GM08714 (cell line): Measurements from ENCODE around the gene RNU6-7.

ENCODE experiments used
- H3K4me3 ChIP-seq: fragments of 200-500 bp; sonication (Bioruptor generic); 2 replicates; pipeline ENCODE4 v1.5.1; 2014; ENCODE audit warnings: mild to moderate bottlenecking, low read length, inconsistent platforms
- ZNF274 ChIP-seq: IDR thresholded peaks from 2 replicates; pipeline ENCODE4 v1.6.1; 2012; ENCODE audit warnings: mild to moderate bottlenecking, low read depth, low read length

RNU6-7 gene

GRCh38 chr14:32224737-32225377, 23.0 kb downstream of the RNU6-7 start:
- H3K4me3 ChIP-seq, result no peak overlapping the region
- TF ChIP-seq ZNF274, result no peak

GRCh38 chr14:32225378-32225920, 23.6 kb downstream of the RNU6-7 start:
- no peak for TF ChIP-seq ZNF274
- H3K4me3 ChIP-seq, result no peak overlapping the region

- no peak for TF ChIP-seq ZNF274
- H3K4me3 ChIP-seq, result no peak overlapping the region
These were observed 24.2 kb downstream of the RNU6-7 start for GRCh38 chr14:32226056-32226455.

GRCh38 chr14:32230181-32230580, 28.3 kb downstream of the RNU6-7 start:
- no peak for TF ChIP-seq ZNF274
- H3K4me3 ChIP-seq, result no peak overlapping the region

GRCh38 chr14:32230695-32231280, 28.9 kb downstream of the RNU6-7 start:
- no peak overlapping the region for H3K4me3 ChIP-seq
- no peak for TF ChIP-seq ZNF274

- no peak overlapping the region for H3K4me3 ChIP-seq
- no peak for TF ChIP-seq ZNF274
These were observed 30.6 kb downstream of the RNU6-7 start for GRCh38 chr14:32232481-32232880.

- TF ChIP-seq ZNF274, result no peak
- H3K4me3 ChIP-seq, result no peak overlapping the region
These were observed 31.4 kb downstream of the RNU6-7 start for GRCh38 chr14:32233260-32233659.

GRCh38 chr14:32244404-32244803, 42.6 kb downstream of the RNU6-7 start:
- no peak for TF ChIP-seq ZNF274
- no peak overlapping the region for H3K4me3 ChIP-seq

- TF ChIP-seq ZNF274, result no peak
- no peak overlapping the region for H3K4me3 ChIP-seq
These were observed 44.9 kb downstream of the RNU6-7 start for GRCh38 chr14:32246751-32247150.

- TF ChIP-seq ZNF274, result no peak
- no peak overlapping the region for H3K4me3 ChIP-seq
These were observed 47.5 kb downstream of the RNU6-7 start for GRCh38 chr14:32249371-32249770.

GRCh38 chr14:32249780-32250179, 47.9 kb downstream of the RNU6-7 start:
- H3K4me3 ChIP-seq, result no peak overlapping the region
- TF ChIP-seq ZNF274, result no peak

GRCh38 chr14:32250681-32251080, 48.8 kb downstream of the RNU6-7 start:
- no peak for TF ChIP-seq ZNF274
- H3K4me3 ChIP-seq, result no peak overlapping the region

GRCh38 chr14:32251530-32251929, 49.7 kb downstream of the RNU6-7 start:
- TF ChIP-seq ZNF274, result no peak

More at GRCh38 chr14:32251530-32251929, 49.7 kb downstream of the RNU6-7 start:
- no peak overlapping the region for H3K4me3 ChIP-seq
